ENCODE data around the gene SLCO4A1.

Gene SLCO4A1

DNA sequence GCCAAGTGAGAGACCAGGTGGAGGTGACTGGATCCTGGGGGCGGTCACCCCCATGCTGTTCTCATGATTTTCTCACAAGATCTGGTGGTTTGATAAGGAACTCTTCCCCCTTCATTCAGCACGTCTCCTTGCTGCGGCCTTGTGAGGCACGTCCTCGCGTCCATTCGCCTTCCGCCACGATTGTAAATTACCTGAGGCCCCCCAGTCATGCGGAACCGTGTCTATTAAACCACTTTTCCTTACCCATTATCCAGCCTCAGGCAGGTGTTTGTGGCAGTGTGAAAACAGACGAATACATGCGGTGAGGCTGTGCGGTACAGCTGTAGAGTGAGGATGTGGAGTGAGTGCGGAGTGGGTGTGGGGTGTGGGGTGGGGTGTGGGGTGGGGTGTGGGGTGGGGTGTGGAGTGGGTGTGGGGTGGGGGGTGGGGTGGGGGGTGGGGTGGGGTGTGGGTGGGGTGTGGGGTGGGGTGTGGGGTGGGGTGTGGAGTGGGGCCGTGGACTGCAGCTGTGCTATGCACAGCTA, 54.2 kb downstream of the SLCO4A1 start:
- no peak overlapping the region for H3K4me3 ChIP-seq (ENCODE audit: low read length in 2 of 2)
- no peak overlapping the region for H3K4ac ChIP-seq (ENCODE audit: low read length)
- H3K4me1 ChIP-seq (ENCODE audit: control insufficient read depth in 2 of 2, insufficient read depth in 1 of 2, low read depth in 1 of 2, low read length in 2 of 2), result peaks cover 0 to 3% of the 10 kb centered on the region in 2 donors
- no CpG with 5 or more reads among the region's 16 CpGs for WGBS, 2 donors (ENCODE audit: extremely low coverage in 2 of 2, insufficient read length in 2 of 2, insufficient replicate concordance in 1 of 2)
- no peak overlapping the region for H3K18ac ChIP-seq (ENCODE audit: low read length)
- H2BK120ac ChIP-seq (ENCODE audit: low read depth, low read length), result no peak overlapping the region
- H2AFZ ChIP-seq (ENCODE audit: low read length), result no peak overlapping the region
- H3K27ac ChIP-seq (replicated peaks; ENCODE audit: low read length), result no peak overlapping the region
- H3K27me3 ChIP-seq (ENCODE audit: control insufficient read depth in 3 of 3, insufficient read depth in 3 of 3, low read depth in 1 of 3, low read length in 3 of 3), result peaks cover 0 to 37% (median 0%) of the 10 kb centered on the region in 3 experiments
- DNase-seq (ENCODE audit: low spot score), result no peak
- no peak overlapping the region for H2AK5ac ChIP-seq (ENCODE audit: low read depth, low read length)
- H3K9me3 ChIP-seq (replicated peaks in 1 of 2; ENCODE audit: control insufficient read depth in 2 of 2, insufficient read depth in 1 of 2, low read depth in 1 of 2, low read length in 2 of 2), result no peaks in the 10 kb centered on the region
- H2BK12ac ChIP-seq (ENCODE audit: low read length), result no peak overlapping the region
- H3K4me2 ChIP-seq (ENCODE audit: insufficient read depth, low read length, poor library complexity, severe bottlenecking), result no peak overlapping the region
- no peak overlapping the region for H2BK5ac ChIP-seq (ENCODE audit: low read length)
- no peak overlapping the region for H3K9ac ChIP-seq (ENCODE audit: low read depth, low read length, poor library complexity)
- H3K79me1 ChIP-seq (ENCODE audit: low read depth, low read length), result no peaks in the 10 kb centered on the region
- H3K14ac ChIP-seq (ENCODE audit: low read length), result peak overlapping the region; percentile 59
- H4K8ac ChIP-seq (ENCODE audit: low read depth, low read length), result no peak overlapping the region
- H2BK15ac ChIP-seq (ENCODE audit: low read length), result no peak overlapping the region
- H4K91ac ChIP-seq (ENCODE audit: low read depth, low read length, poor library complexity), result no peak overlapping the region
- no peak overlapping the region for H3K23ac ChIP-seq (ENCODE audit: low read depth, low read length, poor library complexity)
- H3K36me3 ChIP-seq (replicated peaks in 1 of 2; ENCODE audit: control insufficient read depth in 2 of 2, insufficient read depth in 2 of 2, low read length in 2 of 2), result no peaks in the 10 kb centered on the region

DNA sequence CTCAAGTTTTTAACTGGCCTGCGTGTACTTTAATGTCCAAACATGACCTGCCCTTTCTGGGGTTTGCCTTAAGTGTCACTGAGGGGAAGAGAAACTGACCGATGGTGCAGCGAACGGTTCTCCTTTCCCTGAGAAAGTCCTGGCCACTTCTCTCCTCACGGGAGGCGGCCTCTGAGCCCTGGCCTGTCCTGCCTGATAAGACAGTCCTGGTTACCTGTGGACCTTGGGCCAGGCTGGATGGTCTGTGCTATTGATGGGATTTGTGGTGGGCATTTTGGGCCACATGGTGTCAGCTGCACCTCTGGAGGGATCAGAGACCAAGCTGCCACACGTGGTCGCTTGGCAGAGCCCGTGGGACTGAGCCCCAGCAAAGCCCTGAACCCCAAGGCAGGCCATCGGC, 54.7 kb downstream of the SLCO4A1 start:
- Histone ChIP-seq H3K18ac (ENCODE audit: low read length) (peak overlapping the region; percentile 5), H2AFZ (ENCODE audit: low read length) (no peak overlapping the region), H3K4me3 (ENCODE audit: low read length in 2 of 2) (no peak overlapping the region), H4K91ac (ENCODE audit: low read depth, low read length, poor library complexity) (no peak overlapping the region), H2BK12ac (ENCODE audit: low read length) (no peak overlapping the region), H4K8ac (ENCODE audit: low read depth, low read length) (no peak overlapping the region), H3K9me3 (replicated peaks in 1 of 2; ENCODE audit: control insufficient read depth in 2 of 2, insufficient read depth in 1 of 2, low read depth in 1 of 2, low read length in 2 of 2) (no peaks in the 10 kb centered on the region), H2BK15ac (ENCODE audit: low read length) (peak overlapping the region; percentile 2), H3K4ac (ENCODE audit: low read length) (no peak overlapping the region), H2BK120ac (ENCODE audit: low read depth, low read length) (no peak overlapping the region), H3K9ac (ENCODE audit: low read depth, low read length, poor library complexity) (peak overlapping the region; percentile 63), H3K36me3 (replicated peaks in 1 of 2; ENCODE audit: control insufficient read depth in 2 of 2, insufficient read depth in 2 of 2, low read length in 2 of 2) (no peaks in the 10 kb centered on the region), H2AK5ac (ENCODE audit: low read depth, low read length) (no peak overlapping the region), H3K23ac (ENCODE audit: low read depth, low read length, poor library complexity) (no peak overlapping the region), H3K14ac (ENCODE audit: low read length) (no peak overlapping the region), H2BK5ac (ENCODE audit: low read length) (no peak overlapping the region), H3K79me1 (ENCODE audit: low read depth, low read length) (no peaks in the 10 kb centered on the region), H3K27ac (replicated peaks; ENCODE audit: low read length) (no peak overlapping the region), H3K27me3 (ENCODE audit: control insufficient read depth in 3 of 3, insufficient read depth in 3 of 3, low read depth in 1 of 3, low read length in 3 of 3) (peaks cover 0 to 42% (median 0%) of the 10 kb centered on the region in 3 experiments), H3K4me2 (ENCODE audit: insufficient read depth, low read length, poor library complexity, severe bottlenecking) (no peak overlapping the region), H3K4me1 (ENCODE audit: control insufficient read depth in 2 of 2, insufficient read depth in 1 of 2, low read depth in 1 of 2, low read length in 2 of 2) (peaks cover 0 to 3% of the 10 kb centered on the region in 2 donors)
- no CpG with 5 or more reads among the region's 10 CpGs for WGBS, 2 donors (ENCODE audit: extremely low coverage in 2 of 2, insufficient read length in 2 of 2, insufficient replicate concordance in 1 of 2)
- no peak for DNase-seq (ENCODE audit: low spot score)

DNA sequence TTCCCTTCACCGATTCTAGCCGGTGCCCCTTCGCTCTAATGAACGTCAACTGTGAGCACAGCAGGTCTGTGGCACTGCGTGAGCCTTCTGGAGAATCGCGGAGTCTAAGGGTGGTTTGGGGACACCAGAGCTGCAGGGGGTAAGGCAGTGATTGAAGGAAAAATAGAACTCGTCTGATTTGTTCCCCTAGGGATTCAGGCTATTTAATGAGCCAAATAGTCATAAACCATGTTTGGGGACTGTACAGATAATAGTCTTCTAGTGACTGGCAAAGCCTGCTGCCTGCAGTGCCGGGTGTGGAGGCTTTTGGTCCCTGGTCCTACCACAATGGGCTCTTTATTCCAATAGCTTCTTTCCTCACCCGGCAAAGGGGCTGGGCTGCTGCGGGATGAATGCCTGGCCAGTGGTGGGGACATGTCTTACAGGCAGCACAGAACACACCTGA, 55.2 kb downstream of the SLCO4A1 start:
- no peak overlapping the region for H2BK12ac ChIP-seq (ENCODE audit: low read length)
- H2BK5ac ChIP-seq (ENCODE audit: low read length), result no peak overlapping the region
- H2AFZ ChIP-seq (ENCODE audit: low read length), result no peak overlapping the region
- H3K4me3 ChIP-seq (ENCODE audit: low read length in 2 of 2), result no peak overlapping the region
- no peak overlapping the region for H3K14ac ChIP-seq (ENCODE audit: low read length)
- no peak overlapping the region for H3K4me2 ChIP-seq (ENCODE audit: insufficient read depth, low read length, poor library complexity, severe bottlenecking)
- no peak overlapping the region for H4K8ac ChIP-seq (ENCODE audit: low read depth, low read length)
- DNase-seq (ENCODE audit: low spot score), result no peak
- H3K79me1 ChIP-seq (ENCODE audit: low read depth, low read length), result peaks cover 2% of the 10 kb centered on the region
- peaks cover 0 to 47% (median 0%) of the 10 kb centered on the region in 3 experiments for H3K27me3 ChIP-seq (ENCODE audit: control insufficient read depth in 3 of 3, insufficient read depth in 3 of 3, low read depth in 1 of 3, low read length in 3 of 3)
- peak overlapping the region; percentile 5 for H3K18ac ChIP-seq (ENCODE audit: low read length)
- peaks cover 0 to 3% of the 10 kb centered on the region in 2 donors for H3K4me1 ChIP-seq (ENCODE audit: control insufficient read depth in 2 of 2, insufficient read depth in 1 of 2, low read depth in 1 of 2, low read length in 2 of 2)
- H3K9me3 ChIP-seq (replicated peaks in 1 of 2; ENCODE audit: control insufficient read depth in 2 of 2, insufficient read depth in 1 of 2, low read depth in 1 of 2, low read length in 2 of 2), result no peaks in the 10 kb centered on the region
- H3K36me3 ChIP-seq (replicated peaks in 1 of 2; ENCODE audit: control insufficient read depth in 2 of 2, insufficient read depth in 2 of 2, low read length in 2 of 2), result no peaks in the 10 kb centered on the region
- H2BK120ac ChIP-seq (ENCODE audit: low read depth, low read length), result no peak overlapping the region
- H2BK15ac ChIP-seq (ENCODE audit: low read length), result no peak overlapping the region
- no CpG with 5 or more reads among the region's 11 CpGs for WGBS, 2 donors (ENCODE audit: extremely low coverage in 2 of 2, insufficient read length in 2 of 2, insufficient replicate concordance in 1 of 2)
- peak overlapping the region; percentile 47 for H4K91ac ChIP-seq (ENCODE audit: low read depth, low read length, poor library complexity)
- peak overlapping the region; percentile 63 for H3K9ac ChIP-seq (ENCODE audit: low read depth, low read length, poor library complexity)
- no peak overlapping the region for H3K4ac ChIP-seq (ENCODE audit: low read length)
- H3K23ac ChIP-seq (ENCODE audit: low read depth, low read length, poor library complexity), result no peak overlapping the region
- H3K27ac ChIP-seq (replicated peaks; ENCODE audit: low read length), result no peak overlapping the region
- no peak overlapping the region for H2AK5ac ChIP-seq (ENCODE audit: low read depth, low read length)

DNA sequence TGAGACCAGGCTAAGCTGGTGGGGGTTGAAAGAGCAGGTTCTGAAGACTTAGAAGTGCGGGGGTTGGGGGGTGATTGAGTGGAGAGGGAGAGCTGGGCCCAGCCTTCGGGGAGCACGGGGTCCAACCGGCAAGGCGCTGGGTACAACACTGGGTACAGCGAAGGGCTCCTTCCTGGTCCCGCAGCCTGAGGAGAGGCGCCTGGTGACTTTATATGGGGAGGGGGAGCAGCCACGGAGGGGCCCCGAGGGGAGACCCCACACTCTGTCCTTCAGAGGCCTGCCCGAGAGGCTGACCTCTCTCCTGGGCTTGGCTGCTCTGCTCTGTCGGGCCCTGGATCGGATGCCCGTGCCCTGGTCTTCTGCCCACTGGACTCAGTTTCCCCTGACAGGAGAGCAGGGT, 55.9 kb downstream of the SLCO4A1 start:
- no peak overlapping the region for H2AFZ ChIP-seq (ENCODE audit: low read length)
- no peak overlapping the region for H3K23ac ChIP-seq (ENCODE audit: low read depth, low read length, poor library complexity)
- no peaks in the 10 kb centered on the region for H3K9me3 ChIP-seq (replicated peaks in 1 of 2; ENCODE audit: control insufficient read depth in 2 of 2, insufficient read depth in 1 of 2, low read depth in 1 of 2, low read length in 2 of 2)
- H3K36me3 ChIP-seq (replicated peaks in 1 of 2; ENCODE audit: control insufficient read depth in 2 of 2, insufficient read depth in 2 of 2, low read length in 2 of 2), result no peaks in the 10 kb centered on the region
- peaks cover 0 to 3% of the 10 kb centered on the region in 2 donors for H3K4me1 ChIP-seq (ENCODE audit: control insufficient read depth in 2 of 2, insufficient read depth in 1 of 2, low read depth in 1 of 2, low read length in 2 of 2)
- H3K4ac ChIP-seq (ENCODE audit: low read length), result no peak overlapping the region
- no peak overlapping the region for H2BK120ac ChIP-seq (ENCODE audit: low read depth, low read length)
- peaks cover 0 to 54% (median 0%) of the 10 kb centered on the region in 3 experiments for H3K27me3 ChIP-seq (ENCODE audit: control insufficient read depth in 3 of 3, insufficient read depth in 3 of 3, low read depth in 1 of 3, low read length in 3 of 3)
- H4K91ac ChIP-seq (ENCODE audit: low read depth, low read length, poor library complexity), result no peak overlapping the region
- peaks cover 2% of the 10 kb centered on the region for H3K79me1 ChIP-seq (ENCODE audit: low read depth, low read length)
- no peak overlapping the region for H4K8ac ChIP-seq (ENCODE audit: low read depth, low read length)
- no peak overlapping the region for H2BK5ac ChIP-seq (ENCODE audit: low read length)
- no peak overlapping the region for H3K27ac ChIP-seq (replicated peaks; ENCODE audit: low read length)
- H2BK15ac ChIP-seq (ENCODE audit: low read length), result no peak overlapping the region
- DNase-seq (ENCODE audit: low spot score), result no peak
- H3K14ac ChIP-seq (ENCODE audit: low read length), result no peak overlapping the region
- no peak overlapping the region for H3K4me2 ChIP-seq (ENCODE audit: insufficient read depth, low read length, poor library complexity, severe bottlenecking)
- WGBS, 2 donors (ENCODE audit: extremely low coverage in 2 of 2, insufficient read length in 2 of 2, insufficient replicate concordance in 1 of 2), result no CpG with 5 or more reads among the region's 14 CpGs
- no peak overlapping the region for H3K9ac ChIP-seq (ENCODE audit: low read depth, low read length, poor library complexity)
- no peak overlapping the region for H2BK12ac ChIP-seq (ENCODE audit: low read length)
- H2AK5ac ChIP-seq (ENCODE audit: low read depth, low read length), result peak overlapping the region; percentile 82
- no peak overlapping the region for H3K4me3 ChIP-seq (ENCODE audit: low read length in 2 of 2)
- H3K18ac ChIP-seq (ENCODE audit: low read length), result peak overlapping the region; percentile 18
